PC-9 (cell line): Measurements from ENCODE around the gene SBK3. TPM values are rescaled to one million over a fixed set of nuclear protein-coding genes. Genes with fewer than 3 reads are reported as not detected.
A peak's percentile ranks its signal among the peaks of the same experiment; 100 is the strongest.

Experiments used
- BruUV-seq: library from RNA; stranded (reverse); fragments of 400-500 nt; replicated peaks from 2 replicates; lab custom pipeline; 2021; lab: Mats Ljungman, UMichigan
- CTCF ChIA-PET: fragments of 300-600 bp; sonication (Branson Sonifier 250); formaldehyde crosslinking; loops from one replicate; lab custom pipeline; 2022; ENCODE audit warnings: antibody characterized with exemption; lab: Charles Lee
- POLR2A ChIA-PET: fragments of 300-600 bp; sonication (Branson Sonifier 250); formaldehyde crosslinking; loops from one replicate; lab custom pipeline; 2022; ENCODE audit warnings: antibody characterized with exemption; ENCODE audit not compliant: unreplicated experiment; lab: Charles Lee
- DNase-seq, 2 experiments: peaks; one replicate each; pipeline versions ENCODE4 v3.0.0 to v3.0.0-alpha.2; 2015 to 2022; ENCODE audit warnings: mixed read lengths in 1 of 2
- H2AFZ ChIP-seq: fragments of 200-600 bp; sonication (generic); 2 replicates; pipeline ENCODE4 v1.8.1; 2017; ENCODE audit warnings: antibody characterized with exemption
- H3F3A ChIP-seq: fragments of 200-600 bp; sonication (generic); 2 replicates; pipeline ENCODE4 v1.8.1; 2017; ENCODE audit warnings: antibody characterized with exemption, mild to moderate bottlenecking, low read depth; ENCODE audit not compliant: insufficient read depth
- H3K27ac ChIP-seq: fragments of 200-600 bp; sonication (generic); 2 replicates; pipeline ENCODE4 v1.6.1; 2016; ENCODE audit warnings: mixed run types
- H3K27me3 ChIP-seq: fragments of 200-600 bp; sonication (generic); 2 replicates; pipeline ENCODE4 v1.6.1; 2016; ENCODE audit warnings: low read depth, mixed run types; ENCODE audit not compliant: insufficient read depth
- H3K36me3 ChIP-seq: fragments of 200-600 bp; sonication (generic); 2 replicates; pipeline ENCODE4 v1.6.1; 2016; ENCODE audit warnings: low read depth, mixed run types
- H3K4me1 ChIP-seq: fragments of 200-600 bp; sonication (generic); replicated peaks from 2 replicates; pipeline ENCODE4 v1.6.1; 2016; ENCODE audit warnings: mixed run types; ENCODE audit not compliant: insufficient read depth
- H3K4me2 ChIP-seq: fragments of 200-600 bp; sonication (generic); 2 replicates; pipeline ENCODE4 v1.6.1; 2017; ENCODE audit warnings: mixed run types
- H3K4me3 ChIP-seq: fragments of 200-600 bp; sonication (generic); 2 replicates; pipeline ENCODE4 v1.6.1; 2016; ENCODE audit warnings: mixed run types
- H3K79me2 ChIP-seq: fragments of 200-600 bp; sonication (generic); 2 replicates; pipeline ENCODE4 v1.6.1; 2017; ENCODE audit warnings: low read depth, mixed run types
- H3K9me2 ChIP-seq: fragments of 200-600 bp; sonication (generic); 2 replicates; pipeline ENCODE4 v1.8.1; 2017; ENCODE audit warnings: mild to moderate bottlenecking; ENCODE audit not compliant: insufficient read depth
- H3K9me3 ChIP-seq: fragments of 200-600 bp; sonication (generic); 2 replicates; pipeline ENCODE4 v1.8.1; 2016; ENCODE audit warnings: low read depth; ENCODE audit not compliant: insufficient read depth
- H4K20me1 ChIP-seq: fragments of 200-600 bp; sonication (generic); 2 replicates; pipeline ENCODE4 v1.8.1; 2017; ENCODE audit not compliant: insufficient read depth
- EZH2 ChIP-seq: fragments of 200-600 bp; sonication (generic); IDR thresholded peaks from 2 replicates; pipeline ENCODE4 v1.8.0; 2017; ENCODE audit warnings: antibody characterized with exemption, low read depth
- intact Hi-C: fragments of 100-400 bp; cut with micrococcal nuclease; formaldehyde crosslinking; loops from one replicate; pipeline ENCODE4 v1.10.0; 2022; ENCODE audit not compliant: unreplicated experiment
- total RNA-seq: library from RNA; stranded (reverse); gene quantifications from 2 replicates; pipeline ENCODE4 v1.2.3, GENCODE V29; 2021
- TF ChIP-seq, protein P1 (sequence below): fragments of 200-600 bp; sonication (generic); conservative IDR thresholded peaks from 2 replicates; pipeline ENCODE4 v1.6.1; 2017; ENCODE audit warnings: mixed run types, antibody characterized with exemption, mild to moderate bottlenecking, moderate library complexity

The SBK3 gene
- total RNA-seq, 1 experiment from 2014 or later, result 41.4 TPM

DNA sequence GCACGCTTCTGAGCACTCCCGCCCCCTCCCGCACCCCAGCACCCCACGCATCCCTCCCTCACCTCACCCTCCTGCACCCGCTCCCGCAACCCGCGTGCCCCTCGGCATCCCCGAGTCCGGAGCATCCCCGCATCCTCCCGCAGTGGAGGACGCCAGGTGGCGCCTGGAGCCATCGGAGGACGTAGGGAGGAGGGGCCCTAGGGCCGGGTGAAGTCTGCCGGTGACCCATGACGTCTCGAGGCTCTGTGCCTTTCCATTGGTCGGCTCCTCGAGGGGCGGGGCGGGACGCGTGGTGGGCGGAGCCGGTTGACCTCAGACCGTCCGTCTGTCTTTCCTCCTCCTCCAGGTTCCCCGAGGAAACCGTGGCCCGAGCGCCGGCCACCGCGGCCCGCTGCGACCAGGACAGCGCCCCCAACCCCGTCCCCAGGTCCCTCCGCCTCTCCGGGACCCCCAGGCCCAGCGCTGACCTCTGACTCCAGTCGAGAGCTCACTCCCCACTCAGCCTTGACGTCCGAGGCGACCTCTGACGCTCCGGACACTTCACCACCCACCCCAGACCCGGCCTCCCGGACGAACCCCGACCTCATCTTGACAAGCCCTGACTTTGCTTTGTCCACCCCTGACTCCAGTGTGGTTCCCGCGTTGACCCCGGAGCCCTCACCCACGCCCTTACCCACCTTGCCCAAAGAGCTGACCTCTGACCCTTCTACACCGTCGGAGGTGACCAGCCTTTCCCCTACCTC, 28.3 kb downstream of the SBK3 start:
- Histone ChIP-seq H3F3A (peaks cover 17% of the 10 kb centered on the region), H3K36me3 (no peaks in the 10 kb centered on the region), H3K9me3 (no peaks in the 10 kb centered on the region), H3K79me2 (no peaks in the 10 kb centered on the region), H3K4me2 (peak overlapping the region; percentile 96), H2AFZ (peak overlapping the region; percentile 85), H3K4me1 (no peaks in the 10 kb centered on the region), H3K9me2 (no peaks in the 10 kb centered on the region), H3K27me3 (peaks cover 17% of the 10 kb centered on the region), H3K27ac (no peak overlapping the region), H4K20me1 (no peaks in the 10 kb centered on the region), H3K4me3 (peak overlapping the region; percentile 60; the same call in 1 of the 2 replicates)
- ChIA-PET CTCF (interaction anchor here (0.5 kb wide), 1 partner anchor 66 kb away, joined by 3 read pairs; no protein-coding TSS in a partner anchor), POLR2A (interaction anchor here (0.5 kb wide), 1 partner anchor 30 kb away, joined by 8 read pairs; no protein-coding TSS in a partner anchor)
- TSS peak; percentile 45 for BruUV-seq
- intact Hi-C loops, result loop anchor here (1.0 to 2.0 kb wide), 6 partner anchors 32 to 114 kb away; partner anchors contain the start of genes FIZ1 and ZNF784
- no peak for TF ChIP-seq EZH2
- TF ChIP-seq, protein P1, sequence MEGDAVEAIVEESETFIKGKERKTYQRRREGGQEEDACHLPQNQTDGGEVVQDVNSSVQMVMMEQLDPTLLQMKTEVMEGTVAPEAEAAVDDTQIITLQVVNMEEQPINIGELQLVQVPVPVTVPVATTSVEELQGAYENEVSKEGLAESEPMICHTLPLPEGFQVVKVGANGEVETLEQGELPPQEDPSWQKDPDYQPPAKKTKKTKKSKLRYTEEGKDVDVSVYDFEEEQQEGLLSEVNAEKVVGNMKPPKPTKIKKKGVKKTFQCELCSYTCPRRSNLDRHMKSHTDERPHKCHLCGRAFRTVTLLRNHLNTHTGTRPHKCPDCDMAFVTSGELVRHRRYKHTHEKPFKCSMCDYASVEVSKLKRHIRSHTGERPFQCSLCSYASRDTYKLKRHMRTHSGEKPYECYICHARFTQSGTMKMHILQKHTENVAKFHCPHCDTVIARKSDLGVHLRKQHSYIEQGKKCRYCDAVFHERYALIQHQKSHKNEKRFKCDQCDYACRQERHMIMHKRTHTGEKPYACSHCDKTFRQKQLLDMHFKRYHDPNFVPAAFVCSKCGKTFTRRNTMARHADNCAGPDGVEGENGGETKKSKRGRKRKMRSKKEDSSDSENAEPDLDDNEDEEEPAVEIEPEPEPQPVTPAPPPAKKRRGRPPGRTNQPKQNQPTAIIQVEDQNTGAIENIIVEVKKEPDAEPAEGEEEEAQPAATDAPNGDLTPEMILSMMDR, result peak; percentile 94
- peak; percentile 83 to 97 for DNase-seq

DNA sequence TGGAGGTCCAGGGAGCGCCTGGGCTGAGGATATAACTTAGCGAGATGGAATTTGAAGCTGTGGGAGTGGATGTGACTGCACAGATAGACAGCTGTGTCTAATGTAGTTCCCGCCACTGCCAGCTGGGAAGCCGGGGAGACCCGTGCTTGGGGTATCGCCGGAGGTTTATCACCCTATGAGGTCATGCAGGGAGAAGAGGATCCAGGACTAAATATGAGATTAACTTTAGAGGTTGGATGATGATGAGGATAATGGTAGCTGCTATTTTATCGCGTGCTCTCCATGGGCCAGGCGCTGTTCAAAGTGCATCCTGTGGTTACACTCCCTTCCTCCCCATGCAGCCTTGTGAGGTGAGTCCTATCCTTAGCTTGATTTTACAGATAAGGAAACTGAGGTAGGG, 37.2 kb downstream of the SBK3 start:
- Histone ChIP-seq H3K9me3 (no peaks in the 10 kb centered on the region), H4K20me1 (no peaks in the 10 kb centered on the region), H3K36me3 (no peaks in the 10 kb centered on the region), H3K4me3 (no peak overlapping the region), H3F3A (no peaks in the 10 kb centered on the region), H3K27me3 (peaks cover 49% of the 10 kb centered on the region), H2AFZ (no peak overlapping the region), H3K4me2 (no peak overlapping the region), H3K9me2 (no peaks in the 10 kb centered on the region), H3K27ac (no peak overlapping the region), H3K79me2 (no peaks in the 10 kb centered on the region), H3K4me1 (no peaks in the 10 kb centered on the region)
- BruUV-seq, result no TSS peak
- no peak for TF ChIP-seq EZH2
- TF ChIP-seq, protein P1, result no peak
- intact Hi-C loops, result loop anchor here (10.0 kb wide), 1 partner anchor 623 kb away; no protein-coding TSS in a partner anchor
- POLR2A ChIA-PET, result no interaction called here
- CTCF ChIA-PET, result interaction anchor here (0.6 kb wide), 1 partner anchor 97 kb away, joined by 3 read pairs; the partner anchor contains the start of gene ZNF865
- no peak for DNase-seq

DNA sequence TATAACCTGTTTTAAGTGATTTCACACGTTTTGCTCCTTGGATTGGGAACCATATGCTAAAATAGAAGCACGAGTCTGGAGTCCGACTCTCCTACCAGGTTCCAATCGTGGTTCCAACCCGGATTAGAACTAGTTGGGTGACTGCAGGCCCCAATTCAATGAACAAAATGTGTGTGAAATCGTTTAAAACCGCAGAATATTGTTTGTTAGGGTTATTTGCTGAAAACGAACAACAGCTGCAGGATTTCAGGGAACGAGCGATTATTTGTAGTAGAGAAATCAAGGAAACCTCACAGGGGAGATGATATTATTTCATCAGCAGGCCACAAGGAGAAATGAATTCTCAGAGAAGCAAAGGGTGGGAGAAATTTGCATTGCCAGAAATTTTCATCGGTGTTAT, 40.4 kb downstream of the SBK3 start:
- BruUV-seq, result no TSS peak
- Histone ChIP-seq H3K79me2 (no peaks in the 10 kb centered on the region), H3K9me2 (no peaks in the 10 kb centered on the region), H3F3A (no peaks in the 10 kb centered on the region), H3K4me2 (no peak overlapping the region), H3K4me1 (no peaks in the 10 kb centered on the region), H3K27ac (no peak overlapping the region), H3K4me3 (no peak overlapping the region), H3K36me3 (no peaks in the 10 kb centered on the region), H3K9me3 (no peaks in the 10 kb centered on the region), H4K20me1 (no peaks in the 10 kb centered on the region), H2AFZ (no peak overlapping the region), H3K27me3 (peaks cover 28% of the 10 kb centered on the region)
- ChIA-PET CTCF (interaction anchor here (2.2 kb wide), 1 partner anchor 38 kb away, joined by 13 read pairs; no protein-coding TSS in a partner anchor), POLR2A (no interaction called here)
- no peak for TF ChIP-seq EZH2
- TF ChIP-seq, protein P1, result no peak
- intact Hi-C loops, result loop anchor here (1.0 to 10.0 kb wide), 4 partner anchors 88 to 620 kb away; no protein-coding TSS in a partner anchor
- no peak for DNase-seq
